ENCODE data around the gene XXYLT1.

GRCh38 chr3:195102609-195103467 lies 168.1 kb downstream of the XXYLT1 start:
- TF ChIP-seq, protein P1, sequence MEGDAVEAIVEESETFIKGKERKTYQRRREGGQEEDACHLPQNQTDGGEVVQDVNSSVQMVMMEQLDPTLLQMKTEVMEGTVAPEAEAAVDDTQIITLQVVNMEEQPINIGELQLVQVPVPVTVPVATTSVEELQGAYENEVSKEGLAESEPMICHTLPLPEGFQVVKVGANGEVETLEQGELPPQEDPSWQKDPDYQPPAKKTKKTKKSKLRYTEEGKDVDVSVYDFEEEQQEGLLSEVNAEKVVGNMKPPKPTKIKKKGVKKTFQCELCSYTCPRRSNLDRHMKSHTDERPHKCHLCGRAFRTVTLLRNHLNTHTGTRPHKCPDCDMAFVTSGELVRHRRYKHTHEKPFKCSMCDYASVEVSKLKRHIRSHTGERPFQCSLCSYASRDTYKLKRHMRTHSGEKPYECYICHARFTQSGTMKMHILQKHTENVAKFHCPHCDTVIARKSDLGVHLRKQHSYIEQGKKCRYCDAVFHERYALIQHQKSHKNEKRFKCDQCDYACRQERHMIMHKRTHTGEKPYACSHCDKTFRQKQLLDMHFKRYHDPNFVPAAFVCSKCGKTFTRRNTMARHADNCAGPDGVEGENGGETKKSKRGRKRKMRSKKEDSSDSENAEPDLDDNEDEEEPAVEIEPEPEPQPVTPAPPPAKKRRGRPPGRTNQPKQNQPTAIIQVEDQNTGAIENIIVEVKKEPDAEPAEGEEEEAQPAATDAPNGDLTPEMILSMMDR (IDR thresholded peaks at IDR 0.05), result no peak
- no peak for TF ChIP-seq POLR2A (IDR thresholded peaks at IDR 0.05)
